Fibroblast of mammary gland (primary cell): Measurements from ENCODE around the gene ALDH18A1.
A peak's percentile ranks its signal among the peaks of the same experiment; 100 is the strongest.

Experiments used
- DNase-seq: peaks from one replicate; pipeline ENCODE4 v3.0.0-alpha.2; 2010; ENCODE audit warnings: low read depth
- H3K4me3 ChIP-seq: 2 replicates; pipeline ENCODE4 v1.5.1; 2011; ENCODE audit warnings: low read depth, mild to moderate bottlenecking, low read length, moderate library complexity; ENCODE audit not compliant: control insufficient read depth
- CTCF ChIP-seq: conservative IDR thresholded peaks from 2 replicates; pipeline ENCODE4 v1.5.1; 2011; ENCODE audit warnings: low read depth, low read length, inconsistent platforms; ENCODE audit not compliant: control insufficient read depth, insufficient read depth

Gene ALDH18A1

GRCh38 chr10:95616446-95616845, 40.1 kb downstream of the ALDH18A1 start:
- H3K4me3 ChIP-seq: no peak overlapping the region
- no peak for TF ChIP-seq CTCF
- no peak for DNase-seq

- no peak for TF ChIP-seq CTCF
- DNase-seq: no peak
- no peak overlapping the region for H3K4me3 ChIP-seq
Measured at GRCh38 chr10:95613330-95613729, 43.2 kb downstream of the ALDH18A1 start.

GRCh38 chr10:95610727-95611126, 45.8 kb downstream of the ALDH18A1 start:
- TF ChIP-seq CTCF: no peak
- H3K4me3 ChIP-seq: no peak overlapping the region
- DNase-seq: no peak

GRCh38 chr10:95606922-95607321, 49.6 kb downstream of the ALDH18A1 start:
- no peak overlapping the region for H3K4me3 ChIP-seq
- peak; percentile 27 for DNase-seq
- no peak for TF ChIP-seq CTCF

GRCh38 chr10:95605163-95605562, 51.3 kb downstream of the ALDH18A1 start:
- no peak for TF ChIP-seq CTCF
- DNase-seq: no peak
- no peak overlapping the region for H3K4me3 ChIP-seq

- no peak for DNase-seq
- no peak overlapping the region for H3K4me3 ChIP-seq
- no peak for TF ChIP-seq CTCF
Measured at GRCh38 chr10:95604630-95605029, 51.9 kb downstream of the ALDH18A1 start.

GRCh38 chr10:95602382-95602781, 54.1 kb downstream of the ALDH18A1 start:
- no peak overlapping the region for H3K4me3 ChIP-seq
- no peak for DNase-seq
- TF ChIP-seq CTCF: no peak
